ENCODE data around the gene VASP. TPM values are rescaled to one million over a fixed set of nuclear protein-coding genes. Genes with fewer than 3 reads are reported as not detected.

VASP gene
- total and polyA plus RNA-seq, 2 of the 4 experiments (the other 2 are of a cell fraction) = 61.1 to 88.8 TPM

GRCh38 chr19:45474606-45475521 is 32.4 kb upstream of the VASP start:
- ATAC-seq (ENCODE audit: low read depth) (no peak), DNase-seq (peak; percentile 29)
- no TSS peak for BruUV-seq (replicated peaks)
- intact Hi-C loops (cut with micrococcal nuclease) = no loop called here
- CTCF ChIA-PET = interaction anchor here (1.3 to 1.6 kb wide), 2 partner anchors 11 to 35 kb away, joined by 4 to 7 read pairs; no protein-coding TSS in a partner anchor
- Histone ChIP-seq H2BK5ac (ENCODE audit: low read depth, low read length, poor library complexity, severe bottlenecking) (no peak overlapping the region), H3K4me1 (ENCODE audit: control insufficient read depth, insufficient read depth, low read length) (peaks cover 14% of the 10 kb centered on the region), H2AK9ac (replicated peaks; ENCODE audit: low read depth, low read length, poor library complexity) (no peak overlapping the region), H4K91ac (ENCODE audit: insufficient read depth, low read depth, low read length) (no peak overlapping the region; the same call in 1 of the 2 replicates), H4K5ac (ENCODE audit: low read depth, low read length) (no peak overlapping the region), H4K20me1 (ENCODE audit: insufficient read depth, low read length) (no peaks in the 10 kb centered on the region; the same call in 1 of the 2 replicates), H2BK20ac (ENCODE audit: low read depth, low read length) (no peak overlapping the region), H3K23ac (ENCODE audit: low read depth, low read length) (peak overlapping the region; percentile 19; the same call in 1 of the 2 replicates), H3K27ac (ENCODE audit: insufficient read depth, low read length) (no peak overlapping the region), H2BK120ac (ENCODE audit: low read depth, low read length) (no peak overlapping the region), H3K4ac (ENCODE audit: low read depth, low read length) (no peak overlapping the region), H2AK5ac (ENCODE audit: low read depth, low read length) (no peak overlapping the region), H2AFZ (replicated peaks; ENCODE audit: low read length, poor library complexity) (peak overlapping the region; percentile 28), H3K9me3 (ENCODE audit: control insufficient read depth, insufficient read depth, low read length) (no peaks in the 10 kb centered on the region), H3K36me3 (ENCODE audit: control insufficient read depth, insufficient read depth, low read length) (no peaks in the 10 kb centered on the region), H3K14ac (replicated peaks; ENCODE audit: low read depth, low read length) (peak overlapping the region; percentile 12), H4K8ac (ENCODE audit: low read depth in 2 of 2, low read length in 2 of 2) (peak overlapping the region; percentile 43 to 59), H3K79me1 (ENCODE audit: low read depth in 1 of 2, low read length in 2 of 2) (peaks cover 0 to 30% of the 10 kb centered on the region in 2 experiments; a peak in 3 of 4 replicates), H3K4me3 (ENCODE audit: insufficient read depth, low read depth, low read length) (no peak overlapping the region), H2BK15ac (ENCODE audit: low read depth, low read length) (peak overlapping the region; percentile 12; the same call in 1 of the 3 replicates), H3K9ac (ENCODE audit: low read depth, low read length) (peak overlapping the region; percentile 55; the same call in 1 of the 2 replicates), H3K27me3 (ENCODE audit: control insufficient read depth, insufficient read depth, low read length) (no peaks in the 10 kb centered on the region), H3K18ac (ENCODE audit: low read depth, low read length) (no peak overlapping the region), H3K9me1 (ENCODE audit: insufficient read depth, low read length) (peaks cover 3% of the 10 kb centered on the region; the same call in 1 of the 2 replicates), H3K4me2 (ENCODE audit: low read depth, low read length) (peak overlapping the region; percentile 28; the same call in 1 of the 2 replicates), H3K56ac (ENCODE audit: extremely low read depth, insufficient read depth, low read length) (no peak overlapping the region)
- 61% methylated on average over 5 of the region's 28 CpGs; no CpG with 5 or more reads in 1 of the 2 experiments for WGBS, 2 experiments (ENCODE audit: extremely low coverage in 2 of 2, insufficient read length in 1 of 2)
- dilution Hi-C loops (cut with HindIII; ENCODE audit: low sequenced_read_pairs, unreplicated experiment) = no loop called here
- POLR2A ChIA-PET (ENCODE audit: unreplicated experiment) = no interaction called here
- TF ChIP-seq USF2 (IDR thresholded peaks at IDR 0.05; ENCODE audit: low read depth, low read length) = peak; percentile 18
- peak; percentile 9; the same call in 1 of the 2 replicates for TF ChIP-seq FOS (IDR thresholded peaks at IDR 0.05; ENCODE audit: low read depth, low read length)
- TF ChIP-seq ELK1 (IDR thresholded peaks at IDR 0.05; ENCODE audit: borderline replicate concordance, low read depth, low read length) = no peak
- peak; percentile 5; the same call in 1 of the 2 replicates for TF ChIP-seq NFE2L2 (IDR thresholded peaks at IDR 0.05; ENCODE audit: low read depth, low read length)
- in situ Hi-C loops (cut with MboI; ENCODE audit: low sequenced_read_pairs) = loop anchor here (5.0 kb wide), 1 partner anchor 33 kb away; no protein-coding TSS in a partner anchor

Measured in IMR-90 (cell line).